IMR-90 (cell line): ENCODE measurements around the gene ACAP1. TPM values are rescaled to one million over a fixed set of nuclear protein-coding genes. Genes with fewer than 3 reads are reported as not detected.

Experiments used
- ATAC-seq: fragments of 200-7000 bp; cut with Tn5 transposase; 2 replicates; pipeline ENCODE4 v1.9.1; 2020; ENCODE audit warnings: low read depth, mild to moderate bottlenecking, moderate library complexity
- BruUV-seq: library from RNA; stranded (reverse); fragments of 400-500 nt; replicated peaks from 2 replicates; lab custom pipeline; 2021; lab: Mats Ljungman, UMichigan
- CTCF ChIA-PET: fragments of 300-600 bp; formaldehyde crosslinking; extraction: SDS; loops from one replicate; lab custom pipeline; 2021; ENCODE audit warnings: antibody characterized with exemption; lab: Yijun Ruan, JAX
- POLR2A ChIA-PET: fragments of 300-600 bp; sonication (Branson Sonifier 250); formaldehyde crosslinking; loops from one replicate; lab custom pipeline; 2022; ENCODE audit warnings: antibody characterized with exemption; ENCODE audit not compliant: unreplicated experiment; lab: Charles Lee
- DNase-seq: peaks from one replicate; pipeline ENCODE4 v3.0.0; 2013
- H2AFZ ChIP-seq: replicated peaks from 2 replicates; pipeline ENCODE3; 2013; ENCODE audit warnings: low read length, mild to moderate bottlenecking; ENCODE audit not compliant: poor library complexity
- H2AK5ac ChIP-seq: 2 replicates; pipeline ENCODE4 v1.6.1; 2013; ENCODE audit warnings: low read depth, low read length, inconsistent platforms
- H2AK9ac ChIP-seq: replicated peaks from 2 replicates; pipeline ENCODE3; 2013; ENCODE audit warnings: mild to moderate bottlenecking, low read depth, low read length, moderate library complexity; ENCODE audit not compliant: poor library complexity
- H2BK120ac ChIP-seq: 2 replicates; pipeline ENCODE4 v1.6.1; 2013; ENCODE audit warnings: low read depth, low read length, inconsistent platforms
- H2BK15ac ChIP-seq: 3 replicates; pipeline ENCODE4 v1.6.1; 2013; ENCODE audit warnings: low read depth, low read length, inconsistent platforms
- H2BK20ac ChIP-seq: 2 replicates; pipeline ENCODE4 v1.6.1; 2013; ENCODE audit warnings: low read depth, mild to moderate bottlenecking, inconsistent platforms, low read length, moderate library complexity
- H2BK5ac ChIP-seq: 2 replicates; pipeline ENCODE4 v1.6.1; 2013; ENCODE audit warnings: mild to moderate bottlenecking, low read depth, low read length, inconsistent platforms; ENCODE audit not compliant: poor library complexity, severe bottlenecking
- H3K14ac ChIP-seq: replicated peaks from 2 replicates; pipeline ENCODE4 v1.6.1; 2013; ENCODE audit warnings: low read depth, low read length, inconsistent platforms
- H3K18ac ChIP-seq: 2 replicates; pipeline ENCODE4 v1.6.1; 2013; ENCODE audit warnings: low read depth, low read length, control low read depth
- H3K23ac ChIP-seq: 2 replicates; pipeline ENCODE4 v1.6.1; 2013; ENCODE audit warnings: low read depth, low read length, inconsistent platforms
- H3K27ac ChIP-seq: 2 replicates; pipeline ENCODE4 v1.5.1; 2013; ENCODE audit warnings: mild to moderate bottlenecking, control low read depth, low read length; ENCODE audit not compliant: insufficient read depth
- H3K27me3 ChIP-seq: 2 replicates; pipeline ENCODE4 v1.6.1; 2013; ENCODE audit warnings: low read length; ENCODE audit not compliant: control insufficient read depth, insufficient read depth
- H3K36me3 ChIP-seq: 2 replicates; pipeline ENCODE4 v1.6.1; 2013; ENCODE audit warnings: low read length, mixed read lengths; ENCODE audit not compliant: control insufficient read depth, insufficient read depth
- H3K4ac ChIP-seq: 2 replicates; pipeline ENCODE4 v1.6.1; 2013; ENCODE audit warnings: low read depth, low read length, inconsistent platforms
- H3K4me1 ChIP-seq: 2 replicates; pipeline ENCODE4 v1.6.1; 2013; ENCODE audit warnings: low read length, mixed read lengths; ENCODE audit not compliant: control insufficient read depth, insufficient read depth
- H3K4me2 ChIP-seq: 2 replicates; pipeline ENCODE4 v1.6.1; 2013; ENCODE audit warnings: low read depth, mild to moderate bottlenecking, control low read depth, low read length, moderate library complexity
- H3K4me3 ChIP-seq: 2 replicates; pipeline ENCODE4 v1.5.1; 2013; ENCODE audit warnings: low read depth, mild to moderate bottlenecking, control low read depth, low read length, moderate library complexity; ENCODE audit not compliant: insufficient read depth
- H3K56ac ChIP-seq: 2 replicates; pipeline ENCODE4 v1.6.1; 2013; ENCODE audit warnings: low read length, inconsistent platforms; ENCODE audit not compliant: insufficient read depth; ENCODE audit errors: extremely low read depth
- H3K79me1 ChIP-seq, 2 experiments: 2 replicates each; pipeline ENCODE4 v1.6.1; 2013; ENCODE audit warnings: low read length in 2 of 2, inconsistent platforms in 1 of 2, low read depth in 1 of 2
- H3K9ac ChIP-seq: 2 replicates; pipeline ENCODE4 v1.6.1; 2013; ENCODE audit warnings: low read depth, low read length, control low read depth
- H3K9me1 ChIP-seq: 2 replicates; pipeline ENCODE4 v1.6.1; 2013; ENCODE audit warnings: low read length, inconsistent platforms; ENCODE audit not compliant: insufficient read depth
- H3K9me3 ChIP-seq: 2 replicates; pipeline ENCODE4 v1.6.1; 2013; ENCODE audit warnings: low read length; ENCODE audit not compliant: control insufficient read depth, insufficient read depth
- H4K20me1 ChIP-seq: 2 replicates; pipeline ENCODE4 v1.6.1; 2013; ENCODE audit warnings: low read length, inconsistent platforms; ENCODE audit not compliant: insufficient read depth
- H4K5ac ChIP-seq: 2 replicates; pipeline ENCODE4 v1.6.1; 2013; ENCODE audit warnings: mild to moderate bottlenecking, low read depth, low read length, control low read depth
- H4K8ac ChIP-seq, 2 experiments: 2 replicates each; pipeline ENCODE4 v1.6.1; 2013; ENCODE audit warnings: low read depth in 2 of 2, low read length in 2 of 2, control low read depth in 1 of 2, inconsistent platforms in 1 of 2
- H4K91ac ChIP-seq: 2 replicates; pipeline ENCODE4 v1.6.1; 2013; ENCODE audit warnings: low read depth, low read length, inconsistent platforms; ENCODE audit not compliant: insufficient read depth
- CEBPB ChIP-seq: IDR thresholded peaks from 2 replicates; pipeline ENCODE4 v1.6.1; 2012; ENCODE audit warnings: low read depth, low read length, improper control_type of control experiment
- ELK1 ChIP-seq: fragments of 150-350 bp; IDR thresholded peaks from 2 replicates; pipeline ENCODE4 v1.6.1; 2016; ENCODE audit warnings: low read depth, mild to moderate bottlenecking, low read length, moderate library complexity, borderline replicate concordance
- MAZ ChIP-seq: IDR thresholded peaks from 2 replicates; pipeline ENCODE4 v1.6.1; 2012; ENCODE audit warnings: low read depth, mild to moderate bottlenecking, low read length, improper control_type of control experiment, moderate library complexity, borderline replicate concordance
- MXI1 ChIP-seq: IDR thresholded peaks from 2 replicates; pipeline ENCODE4 v1.6.1; 2012; ENCODE audit warnings: low read depth, mild to moderate bottlenecking, low read length, moderate library complexity, borderline replicate concordance
- NFE2L2 ChIP-seq: fragments of 150-350 bp; IDR thresholded peaks from 2 replicates; pipeline ENCODE4 v1.6.1; 2016; ENCODE audit warnings: low read depth, mild to moderate bottlenecking, low read length
- POLR2A ChIP-seq: IDR thresholded peaks from 2 replicates; pipeline ENCODE4 v1.6.1; 2012; ENCODE audit warnings: mild to moderate bottlenecking, low read depth, low read length
- RAD21 ChIP-seq: IDR thresholded peaks from 2 replicates; pipeline ENCODE4 v1.6.1; 2012; ENCODE audit warnings: low read length, improper control_type of control experiment
- RCOR1 ChIP-seq: IDR thresholded peaks from 2 replicates; pipeline ENCODE4 v1.6.1; 2012; ENCODE audit warnings: mild to moderate bottlenecking, low read length, improper control_type of control experiment; ENCODE audit not compliant: insufficient replicate concordance
- SMC3 ChIP-seq: fragments of 150-350 bp; IDR thresholded peaks from 2 replicates; pipeline ENCODE4 v1.6.1; 2016; ENCODE audit warnings: low read depth, mild to moderate bottlenecking, antibody characterized with exemption, low read length, moderate library complexity
- USF2 ChIP-seq: fragments of 150-350 bp; IDR thresholded peaks from 2 replicates; pipeline ENCODE4 v1.6.1; 2017; ENCODE audit warnings: mild to moderate bottlenecking, antibody characterized with exemption, low read length, low read depth
- WGBS, 2 experiments: methylation state at CpG; one replicate each; pipeline versions ENCODE4 v1.1.5 to v1.1.7; 2013; ENCODE audit warnings: missing lambda C conversion rate in 2 of 2; ENCODE audit not compliant: insufficient read length in 1 of 2; ENCODE audit errors: extremely low coverage in 2 of 2; 5-methylcytosine and 5-hydroxymethylcytosine counted together
- dilution Hi-C: fragments of 300-500 bp; cut with HindIII; formaldehyde crosslinking; loops from one replicate; pipeline ENCODE4 v1.14.3; 2018; ENCODE audit warnings: low sequenced_read_pairs; ENCODE audit not compliant: unreplicated experiment
- in situ Hi-C: fragments of 300-500 bp; cut with MboI; formaldehyde crosslinking; loops from 3 replicates; pipeline ENCODE4 v1.14.3; 2019; ENCODE audit warnings: low sequenced_read_pairs, inconsistent platforms, mixed read lengths
- intact Hi-C: fragments of 100-400 bp; cut with micrococcal nuclease; formaldehyde crosslinking; loops from 2 replicates; pipeline ENCODE4 v1.10.0; 2022
- polyA plus RNA-seq, 3 experiments: library from polyadenylated mRNA; depleted of rRNA; stranded (reverse); fragments of >200 nt; gene quantifications; 2 replicates each; pipeline ENCODE4 v1.2.3, GENCODE V29; 2012; ENCODE audit warnings: low replicate concordance in 1 of 3
- total RNA-seq: library from RNA; depleted of rRNA; stranded (reverse); fragments of >200 nt; gene quantifications from 2 replicates; pipeline ENCODE4 v1.2.3, GENCODE V29; 2012

The ACAP1 gene
- total and polyA plus RNA-seq, 2 of the 4 experiments (the other 2 are of a cell fraction): under 0.01 to 2.1 TPM

GRCh38 chr17:7383742-7384488 lies 47.6 kb downstream of the ACAP1 start:
- Histone ChIP-seq H3K4me3 (peak overlapping the region; percentile 23), H3K27ac (no peak overlapping the region), H2AK9ac (peak overlapping the region; percentile 33), H2AFZ (peak overlapping the region; percentile 89), H4K20me1 (no peaks in the 10 kb centered on the region), H2AK5ac (0 out of 2 replicates have a peak overlapping the region, but pooled peaks have one; percentile 20), H3K56ac (no peak overlapping the region), H2BK15ac (no peak overlapping the region), H4K5ac (no peak overlapping the region), H4K91ac (no peak overlapping the region), H3K23ac (no peak overlapping the region; the same call in none of the 2 replicates), H3K4me1 (peaks cover 7% of the 10 kb centered on the region; the same call in 1 of the 2 replicates), H3K27me3 (peaks cover 26% of the 10 kb centered on the region), H3K9me3 (peaks cover 8% of the 10 kb centered on the region; the same call in 1 of the 2 replicates), H3K18ac (no peak overlapping the region), H3K36me3 (peaks cover 10% of the 10 kb centered on the region; the same call in 1 of the 2 replicates), H2BK5ac (no peak overlapping the region), H2BK20ac (no peak overlapping the region), H3K14ac (0 out of 2 replicates have a peak overlapping the region, but pooled peaks have one; percentile 5), H3K4me2 (peak overlapping the region; percentile 61), H3K9ac (no peak overlapping the region), H3K9me1 (peaks cover 2% of the 10 kb centered on the region; the same call in 1 of the 2 replicates), H3K4ac (no peak overlapping the region), H3K79me1 (no peaks in the 10 kb centered on the region), H2BK120ac (no peak overlapping the region), H4K8ac (no peak overlapping the region; a peak in 1 of 4 replicates)
- DNase-seq: peak; percentile 13
- in situ Hi-C loops (no loop called here), intact Hi-C loops (no loop called here), dilution Hi-C loops (no loop called here)
- POLR2A ChIA-PET: no interaction called here
- ATAC-seq: peak; percentile 84
- CTCF ChIA-PET: no interaction called here
- TF ChIP-seq NFE2L2 (no peak), MAZ (no peak), POLR2A (no peak), ELK1 (no peak), CEBPB (no peak), SMC3 (no peak), RCOR1 (no peak), MXI1 (no peak), RAD21 (no peak), USF2 (no peak)
- no TSS peak for BruUV-seq
- 9% methylated on average over 44 of the region's 65 CpGs; no CpG with 5 or more reads in 1 of the 2 experiments for WGBS, 2 experiments
